ENCODE measurements around the gene GPR108. TPM values are rescaled to one million over a fixed set of nuclear protein-coding genes. Genes with fewer than 3 reads are reported as not detected.
"Not testable (repeated sequence)": the region's sequence is repeated elsewhere in the genome, so short reads cannot be mapped to it uniquely, and the experiment has no call there.

GPR108 gene
- total and polyA plus RNA-seq, 7 donors = 12.5 to 27.8 (median 24.2) TPM

GRCh38 chr19:6710273-6711077 is 26.9 kb downstream of the GPR108 start:
- no peak for ATAC-seq
- Histone ChIP-seq H3K27me3 (ENCODE audit: insufficient read depth in 3 of 3, low read length in 2 of 3) (peaks cover 0 to 33% (median 22%) of the 10 kb centered on the region in 3 donors), H3K4me3 (no peak overlapping the region), H3K27ac (no peak overlapping the region), H3K9me3 (no peaks in the 10 kb centered on the region), H3K4me1 (no peaks in the 10 kb centered on the region), H3K36me3 (ENCODE audit: insufficient read depth in 1 of 2, low read depth in 1 of 2) (no peaks in the 10 kb centered on the region)
- peak in 1 of 2 donors; percentile 48 for DNase-seq
- no peak for TF ChIP-seq CTCF (IDR thresholded peaks at IDR 0.05)
- WGBS, 3 donors = 14 to 22% (median 17%) methylated on average over 26 to 30 of the region's 30 CpGs
- intact Hi-C loops (cut with DNase I) = no loop called here

DNA sequence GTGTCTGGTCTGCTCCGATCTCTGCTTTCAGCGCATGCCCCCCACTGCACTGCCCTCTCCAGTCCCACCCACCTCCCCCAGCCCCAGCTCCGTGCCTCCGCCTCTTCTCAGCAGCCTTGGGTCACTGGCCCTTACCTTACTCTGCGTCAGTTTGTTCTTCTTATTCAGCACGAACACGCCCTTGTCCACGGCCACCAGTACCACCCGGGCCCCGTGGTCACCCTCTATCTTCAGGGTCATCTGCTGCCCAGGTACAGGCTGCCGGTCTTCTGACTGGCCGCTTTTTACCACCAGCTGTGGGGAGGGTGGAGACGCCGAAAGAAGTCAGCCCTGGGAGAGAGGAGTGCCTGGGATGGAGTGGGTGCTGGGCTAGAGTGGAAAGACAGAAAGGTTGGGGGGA is 27.8 kb downstream of the GPR108 start:
- WGBS, 3 donors = 43 to 49% (median 48%) methylated on average over 14 of the region's 14 CpGs
- Histone ChIP-seq H3K4me1 (no peaks in the 10 kb centered on the region), H3K27ac (no peak overlapping the region), H3K36me3 (ENCODE audit: insufficient read depth in 1 of 2, low read depth in 1 of 2) (no peaks in the 10 kb centered on the region), H3K9me3 (no peaks in the 10 kb centered on the region), H3K4me3 (no peak overlapping the region), H3K27me3 (ENCODE audit: insufficient read depth in 3 of 3, low read length in 2 of 3) (peaks cover 0 to 25% (median 22%) of the 10 kb centered on the region in 3 donors)
- ATAC-seq (no peak), DNase-seq (peak in 1 of 2 donors; percentile 13)
- intact Hi-C loops (cut with DNase I) = no loop called here
- TF ChIP-seq CTCF (IDR thresholded peaks at IDR 0.05) = no peak

- H3K36me3 ChIP-seq (ENCODE audit: insufficient read depth in 1 of 2, low read depth in 1 of 2); H3K9me3 ChIP-seq; H3K4me1 ChIP-seq; H3K27ac ChIP-seq; ATAC-seq; intact Hi-C loops (cut with DNase I); H3K4me3 ChIP-seq: not testable (repeated sequence)
- WGBS, 3 donors = 83 to 84% (median 84%) methylated on average over 12 of the region's 12 CpGs
- H3K27me3 ChIP-seq (ENCODE audit: insufficient read depth in 3 of 3, low read length in 2 of 3) = peaks cover 0 to 25% (median 22%) of the 10 kb centered on the region in 3 donors
- DNase-seq = peak in 1 of 2 donors; percentile 26
These were observed 28.5 kb downstream of the GPR108 start for GRCh38 chr19:6708913-6709312.

DNA sequence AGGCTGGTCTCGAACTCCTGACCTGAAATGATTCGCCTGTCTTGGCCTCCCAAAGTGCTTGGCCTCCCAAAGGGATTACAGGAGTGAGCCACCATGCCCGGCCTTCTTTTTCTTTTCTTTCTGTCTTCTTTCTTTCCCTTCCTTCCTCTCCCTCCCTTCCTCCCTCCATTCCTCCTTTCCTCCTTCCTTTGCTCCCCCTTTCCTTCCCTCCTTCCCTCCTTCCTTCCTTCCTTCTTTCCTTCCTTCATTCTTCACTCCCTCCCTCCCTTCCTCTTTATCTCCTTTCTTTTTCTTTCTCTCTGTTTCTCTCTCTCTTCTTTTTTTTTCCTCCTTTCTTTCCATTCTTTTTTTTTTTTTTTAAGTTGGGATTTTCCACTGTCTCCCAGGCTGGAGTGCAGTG is 29.0 kb downstream of the GPR108 start:
- DNase-seq (no peak), ATAC-seq (no peak)
- Histone ChIP-seq H3K36me3 (ENCODE audit: insufficient read depth in 1 of 2, low read depth in 1 of 2) (no peaks in the 10 kb centered on the region), H3K9me3 (no peaks in the 10 kb centered on the region), H3K4me1 (no peaks in the 10 kb centered on the region), H3K27ac (no peak overlapping the region), H3K27me3 (ENCODE audit: insufficient read depth in 3 of 3, low read length in 2 of 3) (peaks cover 0 to 25% (median 22%) of the 10 kb centered on the region in 3 donors), H3K4me3 (no peak overlapping the region)
- intact Hi-C loops (cut with DNase I) = no loop called here
- TF ChIP-seq CTCF (IDR thresholded peaks at IDR 0.05) = no peak
- 66 to 79% (median 74%) methylated on average over 3 of the region's 3 CpGs for WGBS, 3 donors

DNA sequence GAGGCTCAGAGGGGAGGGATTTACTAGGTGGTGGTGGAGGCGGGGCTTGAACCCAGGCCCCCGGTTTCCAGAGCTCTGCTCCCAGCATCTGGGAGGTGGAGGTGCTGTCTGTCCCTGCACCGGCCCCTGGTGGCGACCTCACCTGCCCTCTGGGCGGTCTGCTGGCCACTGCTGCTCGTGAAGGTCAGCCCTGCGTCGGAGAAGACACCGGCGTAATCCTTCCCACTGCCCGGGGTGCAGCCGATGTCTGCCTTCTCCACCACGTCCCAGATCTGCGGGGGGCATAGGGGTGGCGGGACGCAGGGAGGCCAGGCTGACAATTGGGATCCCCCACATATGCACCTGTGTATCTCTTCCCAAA is 29.7 kb downstream of the GPR108 start:
- no peaks in the 10 kb centered on the region for H3K9me3 ChIP-seq
- ATAC-seq (no peak), DNase-seq (peak in 1 of 2 donors; percentile 33)
- intact Hi-C loops (cut with DNase I) = no loop called here
- H3K27me3 ChIP-seq (ENCODE audit: insufficient read depth in 3 of 3, low read length in 2 of 3) = peaks cover 0 to 25% (median 20%) of the 10 kb centered on the region in 3 donors
- no peaks in the 10 kb centered on the region for H3K4me1 ChIP-seq
- no peak overlapping the region for H3K27ac ChIP-seq
- WGBS, 3 donors = 67 to 71% (median 67%) methylated on average over 15 to 16 of the region's 16 CpGs
- no peak for TF ChIP-seq CTCF (IDR thresholded peaks at IDR 0.05)
- H3K36me3 ChIP-seq (ENCODE audit: insufficient read depth in 1 of 2, low read depth in 1 of 2) = no peaks in the 10 kb centered on the region
- no peak overlapping the region for H3K4me3 ChIP-seq
